Uterus (tissue), 4 donors: ENCODE results near the gene SCTR. TPM values are rescaled to one million over a fixed set of nuclear protein-coding genes. Genes with fewer than 3 reads are reported as not detected.
A peak's percentile ranks its signal among the peaks of the same experiment; 100 is the strongest.

Source experiments
- DNase-seq, 2 donors: peaks; one replicate each; pipeline ENCODE4 v3.0.0-alpha.2; 2019 to 2020
- H3K27ac ChIP-seq, 2 donors: fragments of 200-600 bp; sonication (generic); 1 replicate in 1 of 2; 2 replicates in 1 of 2; pipeline ENCODE4 v1.5.1; 2016 to 2018
- H3K27me3 ChIP-seq, 2 donors: fragments of 200-600 bp; sonication (generic); one replicate each; pipeline ENCODE4 v1.5.1; 2018 to 2019; ENCODE audit warnings: control low read depth in 1 of 2
- H3K36me3 ChIP-seq, 2 donors: fragments of 200-600 bp; sonication (generic); one replicate each; pipeline ENCODE4 v1.5.1; 2019; ENCODE audit warnings: control low read depth in 1 of 2
- H3K4me1 ChIP-seq, 2 donors: fragments of 200-600 bp; sonication (generic); one replicate each; pipeline ENCODE4 v1.5.1; 2018 to 2019; ENCODE audit warnings: control low read depth in 1 of 2
- H3K4me3 ChIP-seq, 2 donors: fragments of 200-600 bp; sonication (generic); 1 replicate in 1 of 2; 2 replicates in 1 of 2; pipeline ENCODE4 v1.5.1; 2018 to 2019; ENCODE audit warnings: mild to moderate bottlenecking in 1 of 2
- H3K9me3 ChIP-seq, 2 donors: fragments of 200-600 bp; sonication (generic); one replicate each; pipeline ENCODE4 v1.5.1; 2019; ENCODE audit warnings: control low read depth in 1 of 2
- POLR2A ChIP-seq, 2 donors: fragments of 450-650 bp; IDR thresholded peaks; one replicate each; pipeline ENCODE4 v1.6.1; 2016; ENCODE audit warnings: antibody characterized with exemption in 2 of 2, mild to moderate bottlenecking in 1 of 2, moderate library complexity in 1 of 2
- intact Hi-C: fragments of 100-400 bp; cut with DNase I; formaldehyde crosslinking; loops from one replicate; pipeline ENCODE4 v1.15.1; 2023; ENCODE audit warnings: low total_unique reads
- total RNA-seq, 4 donors: library from RNA; depleted of rRNA in 3 of 4; stranded (reverse); fragments of >200 nt in 3 of 4; gene quantifications; one replicate each; pipeline versions ENCODE4 v1.1.0 to v1.2.4, GENCODE V29; 2014 to 2023
- TF ChIP-seq, protein P1 (sequence below), 4 experiments: fragments of 200-600 bp in 2 of 4; fragments of 450-650 bp in 2 of 4; sonication (generic) in 2 of 4; IDR thresholded peaks; one replicate each; pipeline ENCODE4 v1.5.1; 2016 to 2019; ENCODE audit warnings: antibody characterized with exemption in 4 of 4, mild to moderate bottlenecking in 2 of 4, moderate library complexity in 1 of 4
- donor health status: DM: yes; HTN: yes; CAD: no.

The SCTR gene
- total RNA-seq, 4 donors from 2014 or later, result not detected

DNA sequence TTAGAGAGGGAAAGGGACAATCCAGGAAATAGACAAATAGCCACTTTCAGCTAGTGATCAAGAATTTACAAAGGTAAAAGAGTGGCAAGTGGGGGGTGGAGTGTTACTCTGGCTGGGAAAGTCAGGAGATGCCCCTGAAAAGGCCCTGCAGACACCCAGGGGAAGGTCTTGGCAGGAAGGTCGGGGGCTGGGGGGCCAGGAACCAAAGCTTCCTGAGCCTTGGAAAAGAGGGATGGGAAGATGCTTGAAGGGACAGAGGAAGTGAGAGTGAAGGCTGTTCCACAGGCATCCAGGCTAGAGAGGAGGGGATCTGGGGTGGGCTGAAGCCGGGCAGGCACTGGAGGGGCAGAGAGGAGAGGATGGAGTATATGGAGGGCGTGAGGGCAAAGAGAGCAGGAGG is 96.5 kb downstream of the SCTR start:
- H3K36me3 ChIP-seq, result no peaks in the 10 kb centered on the region
- TF ChIP-seq, protein P1, sequence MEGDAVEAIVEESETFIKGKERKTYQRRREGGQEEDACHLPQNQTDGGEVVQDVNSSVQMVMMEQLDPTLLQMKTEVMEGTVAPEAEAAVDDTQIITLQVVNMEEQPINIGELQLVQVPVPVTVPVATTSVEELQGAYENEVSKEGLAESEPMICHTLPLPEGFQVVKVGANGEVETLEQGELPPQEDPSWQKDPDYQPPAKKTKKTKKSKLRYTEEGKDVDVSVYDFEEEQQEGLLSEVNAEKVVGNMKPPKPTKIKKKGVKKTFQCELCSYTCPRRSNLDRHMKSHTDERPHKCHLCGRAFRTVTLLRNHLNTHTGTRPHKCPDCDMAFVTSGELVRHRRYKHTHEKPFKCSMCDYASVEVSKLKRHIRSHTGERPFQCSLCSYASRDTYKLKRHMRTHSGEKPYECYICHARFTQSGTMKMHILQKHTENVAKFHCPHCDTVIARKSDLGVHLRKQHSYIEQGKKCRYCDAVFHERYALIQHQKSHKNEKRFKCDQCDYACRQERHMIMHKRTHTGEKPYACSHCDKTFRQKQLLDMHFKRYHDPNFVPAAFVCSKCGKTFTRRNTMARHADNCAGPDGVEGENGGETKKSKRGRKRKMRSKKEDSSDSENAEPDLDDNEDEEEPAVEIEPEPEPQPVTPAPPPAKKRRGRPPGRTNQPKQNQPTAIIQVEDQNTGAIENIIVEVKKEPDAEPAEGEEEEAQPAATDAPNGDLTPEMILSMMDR (IDR thresholded peaks at IDR 0.05), result no peak
- TF ChIP-seq POLR2A (IDR thresholded peaks at IDR 0.05), result no peak
- DNase-seq, result no peak
- H3K27ac ChIP-seq, result no peak overlapping the region
- intact Hi-C loops, result no loop called here
- H3K4me3 ChIP-seq, result no peak overlapping the region
- H3K9me3 ChIP-seq, result no peaks in the 10 kb centered on the region
- no peaks in the 10 kb centered on the region for H3K4me1 ChIP-seq
- no peaks in the 10 kb centered on the region for H3K27me3 ChIP-seq

- Histone ChIP-seq H3K27ac (no peak overlapping the region), H3K9me3 (no peaks in the 10 kb centered on the region), H3K36me3 (no peaks in the 10 kb centered on the region), H3K4me3 (no peak overlapping the region), H3K4me1 (no peaks in the 10 kb centered on the region), H3K27me3 (no peaks in the 10 kb centered on the region)
- DNase-seq, result peak; percentile 36 to 67
- TF ChIP-seq, protein P1 (IDR thresholded peaks at IDR 0.05), result no peak
- TF ChIP-seq POLR2A (IDR thresholded peaks at IDR 0.05), result no peak
- intact Hi-C loops, result no loop called here
Measured at GRCh38 chr2:119426801-119427395, 97.4 kb downstream of the SCTR start.

DNA sequence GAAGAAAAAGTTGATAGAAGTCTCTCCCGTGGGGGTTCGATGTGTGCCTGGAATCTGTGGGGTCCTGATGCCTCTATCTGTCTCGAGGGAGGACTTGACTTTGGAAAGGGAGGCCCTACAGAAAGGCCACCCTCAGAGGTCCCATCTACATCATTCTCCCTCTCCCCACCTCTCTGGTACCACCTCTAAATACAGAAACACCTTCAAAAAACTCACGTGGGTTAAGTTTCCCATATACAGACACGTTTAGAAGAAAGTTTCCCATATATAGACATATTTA is 97.9 kb downstream of the SCTR start:
- Histone ChIP-seq H3K27ac (no peak overlapping the region), H3K9me3 (no peaks in the 10 kb centered on the region), H3K4me1 (no peaks in the 10 kb centered on the region), H3K4me3 (no peak overlapping the region), H3K36me3 (no peaks in the 10 kb centered on the region), H3K27me3 (no peaks in the 10 kb centered on the region)
- no peak for TF ChIP-seq POLR2A (IDR thresholded peaks at IDR 0.05)
- TF ChIP-seq, protein P1 (IDR thresholded peaks at IDR 0.05), result no peak
- intact Hi-C loops, result no loop called here
- DNase-seq, result no peak

DNA sequence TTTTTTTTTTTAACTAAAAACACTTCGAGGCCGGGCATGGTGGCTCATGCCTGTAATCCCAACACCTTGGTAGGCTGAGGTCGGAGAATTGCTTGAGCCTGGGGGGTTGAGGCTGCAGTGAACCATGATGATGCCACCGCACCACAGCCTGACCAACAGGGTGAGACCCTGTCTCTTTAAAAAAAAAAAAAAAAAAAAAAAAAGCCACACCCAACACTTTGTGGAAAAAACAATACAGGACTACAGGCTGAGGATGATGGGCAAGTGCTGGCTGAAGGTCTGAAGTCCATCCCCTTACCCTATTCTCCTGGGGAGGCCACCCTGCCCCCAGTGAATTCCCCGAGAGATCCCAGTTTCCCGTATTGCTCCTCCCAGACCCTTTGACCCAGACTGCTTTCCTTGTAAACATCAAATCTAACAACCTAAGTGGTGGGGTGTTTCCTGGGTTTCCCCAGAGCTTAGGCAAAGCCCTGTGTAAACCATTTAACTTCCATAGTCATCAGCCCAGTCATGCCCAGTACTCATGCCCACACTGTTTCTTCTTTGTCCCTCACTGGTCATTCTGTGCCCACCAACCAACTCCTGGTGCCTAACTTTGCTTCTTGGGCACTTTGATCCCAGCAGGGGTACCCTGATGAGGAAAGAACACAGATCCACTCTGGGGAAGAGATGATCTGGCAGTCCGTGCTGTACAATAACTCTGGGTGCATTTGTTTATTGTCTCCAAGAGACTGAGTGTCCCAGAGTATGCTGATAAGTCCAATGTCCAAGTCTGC is 98.5 kb downstream of the SCTR start:
- intact Hi-C loops, result no loop called here
- no peaks in the 10 kb centered on the region for H3K27me3 ChIP-seq
- H3K27ac ChIP-seq, result no peak overlapping the region
- H3K36me3 ChIP-seq, result no peaks in the 10 kb centered on the region
- no peaks in the 10 kb centered on the region for H3K4me1 ChIP-seq
- no peak for DNase-seq
- no peaks in the 10 kb centered on the region for H3K9me3 ChIP-seq
- no peak overlapping the region for H3K4me3 ChIP-seq
- TF ChIP-seq, protein P1 (IDR thresholded peaks at IDR 0.05), result no peak
- TF ChIP-seq POLR2A (IDR thresholded peaks at IDR 0.05), result no peak

GRCh38 chr2:119425119-119425405 is 99.2 kb downstream of the SCTR start:
- Histone ChIP-seq H3K36me3 (no peaks in the 10 kb centered on the region), H3K4me1 (no peaks in the 10 kb centered on the region), H3K9me3 (no peaks in the 10 kb centered on the region), H3K4me3 (no peak overlapping the region), H3K27ac (no peak overlapping the region), H3K27me3 (no peaks in the 10 kb centered on the region)
- intact Hi-C loops, result no loop called here
- no peak for TF ChIP-seq POLR2A (IDR thresholded peaks at IDR 0.05)
- TF ChIP-seq, protein P1 (IDR thresholded peaks at IDR 0.05), result no peak
- DNase-seq, result no peak
